ENCODE measurements around the gene SFXN3.

Gene SFXN3

GRCh38 chr10:101060036-101060950 is 29.3 kb downstream of the SFXN3 start:
- H3K4me3 ChIP-seq (ENCODE audit: low read depth, low read length): peak overlapping the region; percentile 96
- DNase-seq (ENCODE audit: low read depth, low spot score): peak; percentile 50
- ChIA-PET POLR2A (interaction anchor here (1.1 to 3.5 kb wide), 4 partner anchors 8 to 81 kb away, joined by 5 to 16 read pairs (median 8); no protein-coding TSS in a partner anchor), CTCF (interaction anchor here (0.8 to 34.2 kb wide), 17 partner anchors 9 to 103 kb away, joined by 3 to 1481 read pairs (median 5); partner anchors contain the start of genes LZTS2, PDZD7 and SFXN3)
- peak; percentile 88 for TF ChIP-seq CTCF (IDR thresholded peaks at IDR 0.05; ENCODE audit: insufficient read depth, low read length, missing control alignments)

- DNase-seq (ENCODE audit: low read depth, low spot score): peak; percentile 54
- POLR2A ChIA-PET: interaction anchor here (0.6 to 3.5 kb wide), 7 partner anchors 9 to 144 kb away, joined by 3 to 16 read pairs (median 5); no protein-coding TSS in a partner anchor
- no peak for TF ChIP-seq CTCF (IDR thresholded peaks at IDR 0.05; ENCODE audit: insufficient read depth, low read length, missing control alignments)
- H3K4me3 ChIP-seq (ENCODE audit: low read depth, low read length): peak overlapping the region; percentile 96
- CTCF ChIA-PET: interaction anchor here (0.7 to 34.2 kb wide), 15 partner anchors 8 to 720 kb away, joined by 3 to 1481 read pairs (median 6); partner anchors contain the start of genes LZTS2, PDZD7 and SFXN3
These were observed 30.1 kb downstream of the SFXN3 start for GRCh38 chr10:101060951-101061623.

GRCh38 chr10:101061624-101062231 is 30.7 kb downstream of the SFXN3 start, which contains the start of gene KAZALD1:
Gene KAZALD1 (plus strand): TSS chr10:101061989. CDS start chr10:101062593, 604 bp downstream.
- ChIA-PET POLR2A (interaction anchor here (0.6 to 3.5 kb wide), 7 partner anchors 9 to 144 kb away, joined by 3 to 16 read pairs (median 5); no protein-coding TSS in a partner anchor), CTCF (interaction anchor here (0.7 to 34.2 kb wide), 12 partner anchors 8 to 720 kb away, joined by 3 to 1481 read pairs (median 12); partner anchors contain the start of genes LZTS2, PDZD7 and SFXN3)
- TF ChIP-seq CTCF (IDR thresholded peaks at IDR 0.05; ENCODE audit: insufficient read depth, low read length, missing control alignments): no peak
- no peak for DNase-seq (ENCODE audit: low read depth, low spot score)
- peak within 1 kb of the TSS; percentile 96 for H3K4me3 ChIP-seq (ENCODE audit: low read depth, low read length)

- TF ChIP-seq CTCF (IDR thresholded peaks at IDR 0.05; ENCODE audit: insufficient read depth, low read length, missing control alignments): peak; percentile 54
- ChIA-PET POLR2A (interaction anchor here (1.8 to 3.5 kb wide), 3 partner anchors 10 to 30 kb away, joined by 7 to 16 read pairs (median 10); no protein-coding TSS in a partner anchor), CTCF (interaction anchor here (1.1 to 34.2 kb wide), 12 partner anchors 7 to 79 kb away, joined by 3 to 1481 read pairs (median 12); partner anchors contain the start of genes LZTS2, PDZD7 and SFXN3)
- H3K4me3 ChIP-seq (ENCODE audit: low read depth, low read length): peak overlapping the region; percentile 96
- no peak for DNase-seq (ENCODE audit: low read depth, low spot score)
These were observed 31.4 kb downstream of the SFXN3 start for GRCh38 chr10:101062232-101063049.

GRCh38 chr10:101063050-101063525 is 32.1 kb downstream of the SFXN3 start:
- ChIA-PET POLR2A (interaction anchor here (3.5 kb wide), 1 partner anchor 21 kb away, joined by 16 read pairs; no protein-coding TSS in a partner anchor), CTCF (interaction anchor here (1.1 to 34.2 kb wide), 8 partner anchors 6 to 79 kb away, joined by 4 to 1481 read pairs (median 30); partner anchors contain the start of genes PDZD7 and SFXN3)
- no peak for TF ChIP-seq CTCF (IDR thresholded peaks at IDR 0.05; ENCODE audit: insufficient read depth, low read length, missing control alignments)
- H3K4me3 ChIP-seq (ENCODE audit: low read depth, low read length): peak overlapping the region; percentile 96
- DNase-seq (ENCODE audit: low read depth, low spot score): no peak

All from AG04449 (cell line).